ENCODE results near the gene CADPS2.

DNA sequence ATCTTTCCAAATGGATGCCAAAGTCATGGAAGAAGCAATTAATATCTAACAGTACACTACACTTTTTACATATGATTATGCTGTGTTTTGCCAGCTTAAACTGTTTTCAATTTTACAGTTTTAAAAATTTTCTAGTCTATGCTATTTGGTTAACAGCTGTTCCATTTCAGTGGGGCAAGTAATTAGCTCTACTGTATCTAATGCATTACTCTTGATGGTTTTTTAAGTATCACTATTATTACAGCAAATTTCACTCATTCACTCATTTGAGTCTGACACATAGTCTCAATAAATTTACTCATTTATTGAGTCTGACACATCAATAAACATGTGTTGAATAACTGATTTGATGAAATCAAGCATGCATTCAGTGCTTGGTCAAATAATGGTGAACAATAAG, 343.1 kb downstream of the CADPS2 start:
- TF ChIP-seq, protein P1, sequence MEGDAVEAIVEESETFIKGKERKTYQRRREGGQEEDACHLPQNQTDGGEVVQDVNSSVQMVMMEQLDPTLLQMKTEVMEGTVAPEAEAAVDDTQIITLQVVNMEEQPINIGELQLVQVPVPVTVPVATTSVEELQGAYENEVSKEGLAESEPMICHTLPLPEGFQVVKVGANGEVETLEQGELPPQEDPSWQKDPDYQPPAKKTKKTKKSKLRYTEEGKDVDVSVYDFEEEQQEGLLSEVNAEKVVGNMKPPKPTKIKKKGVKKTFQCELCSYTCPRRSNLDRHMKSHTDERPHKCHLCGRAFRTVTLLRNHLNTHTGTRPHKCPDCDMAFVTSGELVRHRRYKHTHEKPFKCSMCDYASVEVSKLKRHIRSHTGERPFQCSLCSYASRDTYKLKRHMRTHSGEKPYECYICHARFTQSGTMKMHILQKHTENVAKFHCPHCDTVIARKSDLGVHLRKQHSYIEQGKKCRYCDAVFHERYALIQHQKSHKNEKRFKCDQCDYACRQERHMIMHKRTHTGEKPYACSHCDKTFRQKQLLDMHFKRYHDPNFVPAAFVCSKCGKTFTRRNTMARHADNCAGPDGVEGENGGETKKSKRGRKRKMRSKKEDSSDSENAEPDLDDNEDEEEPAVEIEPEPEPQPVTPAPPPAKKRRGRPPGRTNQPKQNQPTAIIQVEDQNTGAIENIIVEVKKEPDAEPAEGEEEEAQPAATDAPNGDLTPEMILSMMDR (conservative IDR thresholded peaks at IDR 0.05; ENCODE audit: low read length): no peak
- TF ChIP-seq EZH2phosphoT487 (IDR thresholded peaks at IDR 0.05; ENCODE audit: borderline replicate concordance): no peak

All from Loucy (cell line).